ENCODE results near the gene TMEM42.

The TMEM42 gene

GRCh38 chr3:44909063-44909462, 47.4 kb downstream of the TMEM42 start:
- no peak for DNase-seq

GRCh38 chr3:44910693-44911092, 49.0 kb downstream of the TMEM42 start:
- no peak for DNase-seq

- DNase-seq = peak in 29 of 56 donors; percentile 1 to 73 (median 18)
These were observed 52.3 kb downstream of the TMEM42 start for GRCh38 chr3:44913868-44914468.

- no peak for DNase-seq
These were observed 53.2 kb downstream of the TMEM42 start for GRCh38 chr3:44914936-44915335.
